ENCODE measurements around the gene GNAT3. TPM values are rescaled to one million over a fixed set of nuclear protein-coding genes. Genes with fewer than 3 reads are reported as not detected.

The GNAT3 gene
- total and polyA plus RNA-seq, 2 of the 8 experiments (the other 6 are each of a cell fraction or from before 2014, with no cell fraction given): not detected

DNA sequence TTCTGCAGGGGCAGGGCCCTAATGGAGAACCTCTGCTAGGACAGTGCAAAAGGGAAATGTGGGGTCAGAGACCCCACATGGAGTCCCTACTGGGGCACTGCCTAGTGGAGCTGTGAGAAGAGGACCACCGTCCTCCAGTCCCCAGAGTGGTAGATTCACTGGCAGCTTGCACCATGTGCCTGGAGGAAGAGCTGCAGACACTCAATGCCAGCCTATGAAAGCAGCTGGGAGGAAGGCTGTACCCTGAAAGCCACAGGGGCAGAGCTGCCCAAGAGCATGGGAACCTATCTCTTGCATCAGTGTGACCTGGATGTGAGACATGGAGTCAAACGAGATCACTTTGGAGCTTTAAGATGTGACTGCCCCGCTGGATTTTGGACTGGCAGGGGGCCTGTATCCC lies 20.3 kb upstream of the GNAT3 start:
- TF ChIP-seq RXRA (IDR thresholded peaks at IDR 0.05; ENCODE audit: insufficient read depth, low read depth, low read length) (no peak), SUZ12 (IDR thresholded peaks at IDR 0.05; ENCODE audit: low read length) (no peak), GTF2F1 (IDR thresholded peaks at IDR 0.05; ENCODE audit: borderline replicate concordance, low read depth, low read length) (no peak), TEAD4 (IDR thresholded peaks at IDR 0.05; ENCODE audit: low read depth, low read length) (no peak), POLR2AphosphoS5 (IDR thresholded peaks at IDR 0.05; ENCODE audit: low read depth, low read length) (no peak), GABPA (IDR thresholded peaks at IDR 0.05; ENCODE audit: borderline replicate concordance, insufficient read depth, low read length) (no peak), CREB1 (IDR thresholded peaks at IDR 0.05) (no peak), PHF8 (conservative IDR thresholded peaks at IDR 0.05; ENCODE audit: low read depth, low read length) (no peak), SIX5 (IDR thresholded peaks at IDR 0.05; ENCODE audit: low read depth, low read length) (no peak)
- H3K4ac ChIP-seq (replicated peaks; ENCODE audit: insufficient read length, low read depth, low read length): no peak overlapping the region
- H2AK5ac ChIP-seq (ENCODE audit: low read depth, low read length): no peak overlapping the region
- no peak overlapping the region for H2BK12ac ChIP-seq (ENCODE audit: low read depth, low read length)
- ChIA-PET CTCF (ENCODE audit: partially characterized antibody) (no interaction called here), POLR2A (ENCODE audit: partially characterized antibody) (no interaction called here)
- H4K20me1 ChIP-seq (replicated peaks in 1 of 2; ENCODE audit: control insufficient read depth in 1 of 2, insufficient read depth in 2 of 2, low read length in 2 of 2): no peaks in the 10 kb centered on the region
- H3K27me3 ChIP-seq (replicated peaks in 1 of 4; ENCODE audit: control insufficient read depth in 3 of 4, extremely low read depth in 1 of 4, insufficient read depth in 3 of 4, low read length in 3 of 4): no peaks in the 10 kb centered on the region
- DNase-seq (ENCODE audit: low read depth in 1 of 2, low spot score in 2 of 2) (no peak), FAIRE-seq (no peak)
- H2BK15ac ChIP-seq (ENCODE audit: low read length): no peak overlapping the region
- H2AFZ ChIP-seq (ENCODE audit: low read length): no peak overlapping the region
- H3K56ac ChIP-seq (replicated peaks; ENCODE audit: insufficient read length, low read depth, low read length): no peak overlapping the region
- H4K5ac ChIP-seq (ENCODE audit: insufficient read length, low read depth, low read length): no peak overlapping the region
- no peak overlapping the region for H3K18ac ChIP-seq (ENCODE audit: extremely low read depth, low read length)
- H3K14ac ChIP-seq (ENCODE audit: insufficient read length): no peak overlapping the region
- H2BK20ac ChIP-seq (ENCODE audit: low read length): no peak overlapping the region
- no peak overlapping the region for H3K4me2 ChIP-seq (ENCODE audit: insufficient read depth in 1 of 2, low read depth in 2 of 2, low read length in 2 of 2)
- H3K4me3 ChIP-seq (ENCODE audit: extremely low read depth in 1 of 4, insufficient read depth in 2 of 4, low read depth in 3 of 4, low read length in 4 of 4): no peak overlapping the region
- H3K9ac ChIP-seq (replicated peaks in 1 of 4; ENCODE audit: extremely low read depth in 1 of 4, low read depth in 3 of 4, low read length in 3 of 4): no peak overlapping the region
- H3K23me2 ChIP-seq (ENCODE audit: low read depth, low read length): no peaks in the 10 kb centered on the region; the same call in 1 of the 2 replicates
- no peak overlapping the region for H2BK120ac ChIP-seq (replicated peaks; ENCODE audit: low read depth, low read length)
- H3K9me3 ChIP-seq (ENCODE audit: insufficient read depth in 2 of 2, low read depth in 1 of 2, low read length in 1 of 2): no peaks in the 10 kb centered on the region
- no peaks in the 10 kb centered on the region for H3K4me1 ChIP-seq (replicated peaks in 1 of 4; ENCODE audit: control insufficient read depth in 3 of 4, insufficient read depth in 4 of 4, low read length in 3 of 4)
- no peak overlapping the region for H2BK5ac ChIP-seq (ENCODE audit: low read depth, low read length)
- H4K91ac ChIP-seq (replicated peaks; ENCODE audit: insufficient read length, low read length): no peak overlapping the region
- no peaks in the 10 kb centered on the region for H3K36me3 ChIP-seq (ENCODE audit: control insufficient read depth in 2 of 4, insufficient read depth in 4 of 4, low read length in 3 of 4)
- H3K79me1 ChIP-seq (ENCODE audit: low read depth, low read length): no peaks in the 10 kb centered on the region
- no peak overlapping the region for H4K8ac ChIP-seq (ENCODE audit: extremely low read depth, insufficient read depth, low read length)
- H3K79me2 ChIP-seq (ENCODE audit: control insufficient read depth in 1 of 2, insufficient read depth in 2 of 2, low read length in 2 of 2): no peaks in the 10 kb centered on the region
- H3K23ac ChIP-seq (ENCODE audit: insufficient read length): no peak overlapping the region
- WGBS, 2 experiments (ENCODE audit: extremely low coverage in 1 of 2, insufficient coverage in 1 of 2, insufficient read length in 1 of 2, insufficient replicate concordance in 2 of 2, low coverage in 1 of 2, low lambda C conversion rate in 2 of 2, missing lambda C conversion rate in 1 of 2): 86% methylated on average over 3 of the region's 3 CpGs; no CpG with 5 or more reads in 1 of the 2 experiments
- H3K27ac ChIP-seq (ENCODE audit: low read depth, low read length): no peak overlapping the region

Measured in H1 (cell line).